H1 (cell line): Measurements from ENCODE around the gene TLL2. TPM values are rescaled to one million over a fixed set of nuclear protein-coding genes. Genes with fewer than 3 reads are reported as not detected.

ENCODE experiments used
- CHD1 ChIP-seq: IDR thresholded peaks from 2 replicates; pipeline ENCODE4 v1.6.1; 2012; ENCODE audit warnings: low read depth, low read length, improper control_type of control experiment
- CREB1 ChIP-seq: IDR thresholded peaks from 2 replicates; pipeline ENCODE4 v1.6.1; 2012; ENCODE audit warnings: inconsistent platforms
- CTBP2 ChIP-seq: IDR thresholded peaks from 2 replicates; pipeline ENCODE4 v1.7.0; 2011; ENCODE audit warnings: borderline replicate concordance, mild to moderate bottlenecking, moderate library complexity, mixed read lengths, low read length; ENCODE audit not compliant: insufficient read depth, insufficient read length
- EGR1 ChIP-seq: IDR thresholded peaks from 2 replicates; pipeline ENCODE4 v1.6.1; 2011; ENCODE audit warnings: low read depth, low read length, borderline replicate concordance
- FOSL1 ChIP-seq: IDR thresholded peaks from 2 replicates; pipeline ENCODE4 v1.6.1; 2011; ENCODE audit warnings: mild to moderate bottlenecking, low read depth, low read length, moderate library complexity; ENCODE audit not compliant: insufficient read depth
- GTF2F1 ChIP-seq: IDR thresholded peaks from 2 replicates; pipeline ENCODE4 v1.6.1; 2012; ENCODE audit warnings: low read depth, low read length, improper control_type of control experiment, borderline replicate concordance
- KDM4A ChIP-seq: IDR thresholded peaks from one replicate; pipeline ENCODE4 v1.7.1; 2012; ENCODE audit warnings: low read depth, mild to moderate bottlenecking, moderate library complexity, low read length, inconsistent platforms; ENCODE audit not compliant: severe bottlenecking
- RXRA ChIP-seq: IDR thresholded peaks from 2 replicates; pipeline ENCODE4 v1.6.1; 2011; ENCODE audit warnings: low read depth, mild to moderate bottlenecking, low read length, moderate library complexity; ENCODE audit not compliant: insufficient read depth
- polyA plus RNA-seq, 7 experiments: library from polyadenylated mRNA; depleted of rRNA in 3 of 7; stranded (reverse) in 5 of 7; unstranded in 2 of 7; fragments of >200 nt in 5 of 7; fragments of 200-250 nt in 2 of 7; gene quantifications; 1 replicate in 5 of 7; 2 replicates in 1 of 7; 4 replicates in 1 of 7; pipeline versions ENCODE4 v1.2.1 to v1.2.3, GENCODE V29; 2011 to 2013; ENCODE audit warnings: missing spikeins in 2 of 7, mixed read lengths in 2 of 7
- total RNA-seq: library from RNA; stranded (reverse); fragmentation: NEBNext Ultra II Directional; extraction: Animal tissue kit (Norgen Biotek cat#: 25700); gene quantifications from 2 replicates; pipeline ENCODE4 v1.2.1, GENCODE V29; 2021
- TF ChIP-seq, protein P1 (sequence below): fragments of 300-600 bp; sonication (generic); IDR thresholded peaks from 2 replicates; pipeline ENCODE4 v1.7.1; 2012; ENCODE audit warnings: low read length, moderate library complexity, mild to moderate bottlenecking, inconsistent platforms; ENCODE audit not compliant: insufficient replicate concordance

TLL2 gene
- total and polyA plus RNA-seq, 2 of the 8 experiments (the other 6 are each of a cell fraction or from before 2014, with no cell fraction given) = 2.4 to 3.2 TPM

DNA sequence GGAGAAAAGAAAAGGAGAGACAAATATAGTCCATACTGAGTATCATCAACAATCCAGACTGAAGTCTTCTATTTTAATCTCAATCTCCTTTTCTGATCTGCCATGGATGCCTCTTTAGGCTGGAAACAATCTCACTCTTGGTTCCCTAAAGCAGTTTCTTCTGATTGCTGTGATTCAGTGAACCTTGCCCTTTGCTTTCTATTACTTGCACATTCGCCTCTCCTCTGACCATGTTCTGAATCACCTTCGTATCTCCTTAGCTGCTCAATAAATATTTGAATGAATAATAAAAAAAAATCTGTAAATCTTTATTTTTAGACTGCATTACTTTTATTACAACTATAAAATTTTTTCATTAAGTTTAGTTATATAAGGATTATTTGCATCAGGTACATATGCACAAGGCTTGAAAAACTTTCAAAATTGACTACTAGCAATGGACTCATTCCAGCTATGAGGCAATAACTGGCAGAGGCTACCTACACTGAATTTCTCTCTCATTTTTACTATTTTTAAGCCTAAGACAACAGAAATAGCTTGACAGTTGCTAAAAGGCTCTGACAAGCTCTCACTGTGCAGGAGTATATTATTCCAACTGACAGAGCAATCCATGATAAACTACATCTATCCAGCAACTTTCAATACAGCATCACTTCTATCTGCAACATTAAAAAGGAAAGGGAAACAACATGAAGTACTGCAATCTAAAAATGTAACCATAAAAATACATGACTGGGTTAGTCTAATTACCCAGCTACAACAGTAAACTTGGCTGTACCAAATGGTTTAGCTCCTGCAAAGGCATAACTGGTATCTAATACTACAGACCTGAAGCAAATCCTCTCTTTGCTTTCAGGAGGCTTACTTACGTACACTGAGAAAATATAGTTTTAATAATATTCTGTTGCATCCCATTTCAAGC is 47.5 kb upstream of the TLL2 start (continued):
- TF ChIP-seq, protein P1, sequence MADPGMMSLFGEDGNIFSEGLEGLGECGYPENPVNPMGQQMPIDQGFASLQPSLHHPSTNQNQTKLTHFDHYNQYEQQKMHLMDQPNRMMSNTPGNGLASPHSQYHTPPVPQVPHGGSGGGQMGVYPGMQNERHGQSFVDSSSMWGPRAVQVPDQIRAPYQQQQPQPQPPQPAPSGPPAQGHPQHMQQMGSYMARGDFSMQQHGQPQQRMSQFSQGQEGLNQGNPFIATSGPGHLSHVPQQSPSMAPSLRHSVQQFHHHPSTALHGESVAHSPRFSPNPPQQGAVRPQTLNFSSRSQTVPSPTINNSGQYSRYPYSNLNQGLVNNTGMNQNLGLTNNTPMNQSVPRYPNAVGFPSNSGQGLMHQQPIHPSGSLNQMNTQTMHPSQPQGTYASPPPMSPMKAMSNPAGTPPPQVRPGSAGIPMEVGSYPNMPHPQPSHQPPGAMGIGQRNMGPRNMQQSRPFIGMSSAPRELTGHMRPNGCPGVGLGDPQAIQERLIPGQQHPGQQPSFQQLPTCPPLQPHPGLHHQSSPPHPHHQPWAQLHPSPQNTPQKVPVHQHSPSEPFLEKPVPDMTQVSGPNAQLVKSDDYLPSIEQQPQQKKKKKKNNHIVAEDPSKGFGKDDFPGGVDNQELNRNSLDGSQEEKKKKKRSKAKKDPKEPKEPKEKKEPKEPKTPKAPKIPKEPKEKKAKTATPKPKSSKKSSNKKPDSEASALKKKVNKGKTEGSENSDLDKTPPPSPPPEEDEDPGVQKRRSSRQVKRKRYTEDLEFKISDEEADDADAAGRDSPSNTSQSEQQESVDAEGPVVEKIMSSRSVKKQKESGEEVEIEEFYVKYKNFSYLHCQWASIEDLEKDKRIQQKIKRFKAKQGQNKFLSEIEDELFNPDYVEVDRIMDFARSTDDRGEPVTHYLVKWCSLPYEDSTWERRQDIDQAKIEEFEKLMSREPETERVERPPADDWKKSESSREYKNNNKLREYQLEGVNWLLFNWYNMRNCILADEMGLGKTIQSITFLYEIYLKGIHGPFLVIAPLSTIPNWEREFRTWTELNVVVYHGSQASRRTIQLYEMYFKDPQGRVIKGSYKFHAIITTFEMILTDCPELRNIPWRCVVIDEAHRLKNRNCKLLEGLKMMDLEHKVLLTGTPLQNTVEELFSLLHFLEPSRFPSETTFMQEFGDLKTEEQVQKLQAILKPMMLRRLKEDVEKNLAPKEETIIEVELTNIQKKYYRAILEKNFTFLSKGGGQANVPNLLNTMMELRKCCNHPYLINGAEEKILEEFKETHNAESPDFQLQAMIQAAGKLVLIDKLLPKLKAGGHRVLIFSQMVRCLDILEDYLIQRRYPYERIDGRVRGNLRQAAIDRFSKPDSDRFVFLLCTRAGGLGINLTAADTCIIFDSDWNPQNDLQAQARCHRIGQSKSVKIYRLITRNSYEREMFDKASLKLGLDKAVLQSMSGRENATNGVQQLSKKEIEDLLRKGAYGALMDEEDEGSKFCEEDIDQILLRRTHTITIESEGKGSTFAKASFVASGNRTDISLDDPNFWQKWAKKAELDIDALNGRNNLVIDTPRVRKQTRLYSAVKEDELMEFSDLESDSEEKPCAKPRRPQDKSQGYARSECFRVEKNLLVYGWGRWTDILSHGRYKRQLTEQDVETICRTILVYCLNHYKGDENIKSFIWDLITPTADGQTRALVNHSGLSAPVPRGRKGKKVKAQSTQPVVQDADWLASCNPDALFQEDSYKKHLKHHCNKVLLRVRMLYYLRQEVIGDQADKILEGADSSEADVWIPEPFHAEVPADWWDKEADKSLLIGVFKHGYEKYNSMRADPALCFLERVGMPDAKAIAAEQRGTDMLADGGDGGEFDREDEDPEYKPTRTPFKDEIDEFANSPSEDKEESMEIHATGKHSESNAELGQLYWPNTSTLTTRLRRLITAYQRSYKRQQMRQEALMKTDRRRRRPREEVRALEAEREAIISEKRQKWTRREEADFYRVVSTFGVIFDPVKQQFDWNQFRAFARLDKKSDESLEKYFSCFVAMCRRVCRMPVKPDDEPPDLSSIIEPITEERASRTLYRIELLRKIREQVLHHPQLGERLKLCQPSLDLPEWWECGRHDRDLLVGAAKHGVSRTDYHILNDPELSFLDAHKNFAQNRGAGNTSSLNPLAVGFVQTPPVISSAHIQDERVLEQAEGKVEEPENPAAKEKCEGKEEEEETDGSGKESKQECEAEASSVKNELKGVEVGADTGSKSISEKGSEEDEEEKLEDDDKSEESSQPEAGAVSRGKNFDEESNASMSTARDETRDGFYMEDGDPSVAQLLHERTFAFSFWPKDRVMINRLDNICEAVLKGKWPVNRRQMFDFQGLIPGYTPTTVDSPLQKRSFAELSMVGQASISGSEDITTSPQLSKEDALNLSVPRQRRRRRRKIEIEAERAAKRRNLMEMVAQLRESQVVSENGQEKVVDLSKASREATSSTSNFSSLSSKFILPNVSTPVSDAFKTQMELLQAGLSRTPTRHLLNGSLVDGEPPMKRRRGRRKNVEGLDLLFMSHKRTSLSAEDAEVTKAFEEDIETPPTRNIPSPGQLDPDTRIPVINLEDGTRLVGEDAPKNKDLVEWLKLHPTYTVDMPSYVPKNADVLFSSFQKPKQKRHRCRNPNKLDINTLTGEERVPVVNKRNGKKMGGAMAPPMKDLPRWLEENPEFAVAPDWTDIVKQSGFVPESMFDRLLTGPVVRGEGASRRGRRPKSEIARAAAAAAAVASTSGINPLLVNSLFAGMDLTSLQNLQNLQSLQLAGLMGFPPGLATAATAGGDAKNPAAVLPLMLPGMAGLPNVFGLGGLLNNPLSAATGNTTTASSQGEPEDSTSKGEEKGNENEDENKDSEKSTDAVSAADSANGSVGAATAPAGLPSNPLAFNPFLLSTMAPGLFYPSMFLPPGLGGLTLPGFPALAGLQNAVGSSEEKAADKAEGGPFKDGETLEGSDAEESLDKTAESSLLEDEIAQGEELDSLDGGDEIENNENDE = no peak
- TF ChIP-seq EGR1 (no peak), CHD1 (no peak), RXRA (no peak), CTBP2 (no peak), FOSL1 (no peak), GTF2F1 (no peak), CREB1 (no peak), KDM4A (no peak)
